Stimulated activated naive B cell treated with anti-CD40 and anti-IgM and Interleukin-4, amounts not matched to agents 10 μg/mL and 1 μg/mL and 100 μg/mL, for 72 hours (primary cell): ENCODE results near the gene BID.

Source experiments
- ATAC-seq, 2 donors: fragments of 150-1000 bp; cut with Tn5 transposase; replicated peaks; 2 replicates each; pipeline ENCODE4 v1.10.0; 2021; ENCODE audit warnings: moderate library complexity in 1 of 2
- DNase-seq: peaks from one replicate; pipeline ENCODE4 v3.0.0; 2021
- H3K27ac Mint-ChIP-seq: one replicate; pipeline ENCODE4 v1.8.0; 2022; ENCODE audit warnings: mild to moderate bottlenecking, mixed read lengths
- H3K27me3 Mint-ChIP-seq, 2 donors: one replicate each; pipeline ENCODE4 v1.8.0; 2022; ENCODE audit warnings: mixed read lengths in 2 of 2
- H3K36me3 Mint-ChIP-seq, 2 donors: one replicate each; pipeline ENCODE4 v1.8.0; 2022; ENCODE audit warnings: mixed read lengths in 2 of 2, mild to moderate bottlenecking in 1 of 2
- H3K4me1 Mint-ChIP-seq, 2 donors: one replicate each; pipeline ENCODE4 v1.8.0; 2022; ENCODE audit warnings: mixed read lengths in 2 of 2, mild to moderate bottlenecking in 1 of 2
- H3K4me3 Mint-ChIP-seq, 2 donors: one replicate each; pipeline ENCODE4 v1.8.0; 2022; ENCODE audit warnings: mild to moderate bottlenecking in 2 of 2, mixed read lengths in 2 of 2, moderate library complexity in 1 of 2
- H3K9me3 Mint-ChIP-seq, 2 donors: one replicate each; pipeline ENCODE4 v1.8.0; 2022; ENCODE audit warnings: mixed read lengths in 2 of 2, mild to moderate bottlenecking in 1 of 2

BID gene

DNA sequence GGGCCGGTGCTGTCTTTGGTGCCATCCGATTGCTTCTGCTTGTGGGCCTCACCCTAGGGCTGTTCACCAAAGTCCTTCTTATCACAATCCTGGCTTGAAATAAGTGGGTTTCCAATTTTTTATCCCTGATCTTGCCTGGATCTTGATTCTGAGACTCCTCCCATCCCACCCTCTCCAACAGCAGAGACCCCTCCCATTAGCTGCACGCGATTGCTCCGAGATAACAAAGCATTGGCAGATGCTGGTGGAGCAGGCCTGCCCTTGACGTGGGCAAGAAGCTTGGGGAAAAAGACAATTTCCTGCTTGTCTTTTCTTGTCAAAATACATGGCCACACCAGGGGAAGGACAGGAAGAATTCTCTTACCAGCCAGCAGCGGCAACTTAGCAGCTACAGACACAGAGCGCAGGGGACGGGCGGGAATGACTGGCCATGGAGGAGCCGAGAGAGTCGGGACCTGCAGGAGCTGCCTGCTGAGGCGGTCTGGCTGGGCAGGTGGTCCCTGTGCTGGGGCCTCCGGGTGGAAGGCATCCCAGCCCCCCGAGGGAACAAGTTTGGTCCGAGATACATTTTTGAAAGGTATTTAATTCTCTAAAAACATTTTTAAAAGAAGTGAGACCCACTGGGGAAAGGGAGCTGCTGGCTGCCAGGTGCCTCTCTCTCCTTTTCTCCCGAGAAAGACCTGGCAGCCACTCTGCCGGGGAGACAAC, 9.7 kb upstream of the BID start:
- no peaks in the 10 kb centered on the region for H3K9me3 Mint-ChIP-seq
- H3K27me3 Mint-ChIP-seq = no peaks in the 10 kb centered on the region
- peaks cover 19 to 56% of the 10 kb centered on the region in 2 donors for H3K36me3 Mint-ChIP-seq
- DNase-seq = no peak
- H3K4me3 Mint-ChIP-seq = peak overlapping the region in 1 of 2 donors; percentile 41
- H3K4me1 Mint-ChIP-seq = peaks cover 50 to 70% of the 10 kb centered on the region in 2 donors
- H3K27ac Mint-ChIP-seq = peak overlapping the region; percentile 84
- no peak for ATAC-seq

GRCh38 chr22:17783312-17783711, 9.0 kb upstream of the BID start:
- H3K27ac Mint-ChIP-seq = peak overlapping the region; percentile 99
- no peaks in the 10 kb centered on the region for H3K9me3 Mint-ChIP-seq
- peak overlapping the region in 1 of 2 donors; percentile 41 for H3K4me3 Mint-ChIP-seq
- H3K36me3 Mint-ChIP-seq = peaks cover 21 to 56% of the 10 kb centered on the region in 2 donors
- H3K27me3 Mint-ChIP-seq = no peaks in the 10 kb centered on the region
- ATAC-seq (no peak), DNase-seq (no peak)
- peaks cover 53 to 77% of the 10 kb centered on the region in 2 donors for H3K4me1 Mint-ChIP-seq

DNA sequence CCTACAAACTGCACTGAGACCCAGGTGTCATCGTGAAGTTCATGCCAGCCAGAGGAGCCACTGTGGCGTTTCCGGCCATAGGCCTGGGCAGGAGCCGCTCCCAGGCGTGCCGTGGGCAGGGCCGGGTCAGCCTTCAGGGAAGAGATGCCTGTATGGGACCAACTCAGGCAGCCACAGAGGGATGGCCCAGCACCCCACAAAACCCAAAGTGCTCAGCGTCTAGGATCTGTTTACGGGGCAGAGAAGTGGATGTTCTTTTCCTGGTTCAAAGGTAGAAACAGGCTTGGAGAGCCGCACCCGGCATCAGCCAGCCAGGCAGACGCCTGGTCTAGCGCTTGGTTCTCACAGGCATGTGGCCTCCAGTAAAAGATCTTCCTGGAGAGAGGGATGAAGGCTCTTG, 8.4 kb upstream of the BID start:
- Mint-ChIP-seq H3K4me1 (peaks cover 55 to 84% of the 10 kb centered on the region in 2 donors), H3K36me3 (peaks cover 21 to 54% of the 10 kb centered on the region in 2 donors), H3K9me3 (no peaks in the 10 kb centered on the region), H3K27ac (peak overlapping the region; percentile 99), H3K27me3 (no peaks in the 10 kb centered on the region), H3K4me3 (peak overlapping the region in 1 of 2 donors; percentile 94)
- no peak for ATAC-seq
- no peak for DNase-seq

DNA sequence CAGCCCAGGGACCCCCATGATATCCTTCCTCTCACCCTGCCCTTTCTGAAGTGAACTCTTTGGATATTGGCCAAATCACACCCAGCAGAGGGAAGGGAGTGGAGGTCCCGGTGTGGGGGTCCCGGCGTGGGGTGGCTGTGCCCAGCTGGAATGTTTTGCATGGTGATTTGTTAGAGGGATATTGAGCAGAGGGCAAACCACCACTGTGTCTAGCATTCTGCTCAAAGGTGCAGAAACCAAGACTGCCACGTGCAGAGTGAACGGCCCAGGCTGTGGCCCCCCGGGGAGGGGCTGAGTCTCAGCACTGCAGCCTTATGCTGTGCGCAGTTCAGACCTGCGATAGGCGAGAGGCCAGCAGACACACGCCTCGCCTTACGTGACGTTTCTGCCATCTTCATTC, 7.9 kb upstream of the BID start:
- Mint-ChIP-seq H3K4me1 (peaks cover 59 to 87% of the 10 kb centered on the region in 2 donors), H3K9me3 (no peaks in the 10 kb centered on the region), H3K36me3 (peaks cover 21 to 56% of the 10 kb centered on the region in 2 donors), H3K27me3 (no peaks in the 10 kb centered on the region), H3K27ac (peak overlapping the region; percentile 99), H3K4me3 (peak overlapping the region; percentile 91 to 94)
- ATAC-seq = no peak
- no peak for DNase-seq

DNA sequence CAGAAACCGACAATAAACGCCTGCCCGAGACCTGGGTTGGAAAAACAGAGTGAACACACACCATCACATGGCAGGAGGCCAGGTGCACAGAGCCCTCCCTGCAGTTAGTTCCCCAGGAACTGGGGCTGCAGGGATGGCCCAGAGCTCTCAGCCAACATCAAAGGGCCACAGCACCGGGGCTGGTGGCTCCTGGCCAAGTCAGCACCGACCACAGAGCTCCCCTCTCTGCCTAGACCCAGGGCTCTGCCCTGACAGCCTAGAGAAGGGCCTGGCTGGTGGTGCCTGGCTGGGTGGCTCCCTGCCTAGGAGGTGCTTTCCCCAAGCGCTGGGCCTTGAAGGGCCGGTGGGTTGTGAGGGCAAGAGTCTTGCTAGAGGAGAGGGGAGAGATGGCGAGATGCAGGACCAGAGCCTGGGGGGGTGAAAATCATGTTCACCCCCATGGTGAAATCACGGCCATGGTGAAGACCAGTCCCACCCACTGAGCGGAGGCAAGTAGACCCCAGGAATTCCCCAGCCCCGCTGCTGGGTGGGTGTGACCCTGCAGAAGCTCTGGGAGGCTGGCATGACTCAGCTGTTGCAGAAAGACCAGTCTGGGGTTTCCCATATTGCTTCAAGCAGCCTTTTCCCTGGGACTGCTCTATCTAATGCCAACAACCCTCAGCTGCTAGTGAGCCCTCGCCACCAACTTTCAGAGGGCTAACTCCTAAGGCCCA, 7.2 kb upstream of the BID start:
- H3K4me3 Mint-ChIP-seq = peak overlapping the region; percentile 91 to 94
- H3K36me3 Mint-ChIP-seq = peaks cover 21 to 50% of the 10 kb centered on the region in 2 donors
- ATAC-seq (peak; percentile 76 to 79), DNase-seq (peak; percentile 85)
- H3K9me3 Mint-ChIP-seq = no peaks in the 10 kb centered on the region
- no peaks in the 10 kb centered on the region for H3K27me3 Mint-ChIP-seq
- H3K27ac Mint-ChIP-seq = peak overlapping the region; percentile 99
- peaks cover 56 to 83% of the 10 kb centered on the region in 2 donors for H3K4me1 Mint-ChIP-seq

GRCh38 chr22:17780741-17781318, 6.6 kb upstream of the BID start:
- Mint-ChIP-seq H3K9me3 (no peaks in the 10 kb centered on the region), H3K4me3 (peak overlapping the region; percentile 91 to 94), H3K4me1 (peaks cover 58 to 83% of the 10 kb centered on the region in 2 donors), H3K27me3 (no peaks in the 10 kb centered on the region), H3K27ac (peak overlapping the region; percentile 99), H3K36me3 (peaks cover 21 to 47% of the 10 kb centered on the region in 2 donors)
- DNase-seq (no peak), ATAC-seq (peak; percentile 0)

- ATAC-seq = no peak
- Mint-ChIP-seq H3K4me3 (peak overlapping the region; percentile 91 to 94), H3K27ac (peak overlapping the region; percentile 99)
Observed at GRCh38 chr22:17780116-17780740, 6.0 kb upstream of the BID start.

GRCh38 chr22:17779286-17780115, 5.2 kb upstream of the BID start:
- H3K4me3 Mint-ChIP-seq = peak overlapping the region; percentile 91 to 94
- peaks cover 62 to 89% of the 10 kb centered on the region in 2 donors for H3K4me1 Mint-ChIP-seq
- no peaks in the 10 kb centered on the region for H3K27me3 Mint-ChIP-seq
- ATAC-seq = peak in 1 of 2 donors; percentile 3
- no peaks in the 10 kb centered on the region for H3K9me3 Mint-ChIP-seq
- no peak for DNase-seq
- peaks cover 21 to 45% of the 10 kb centered on the region in 2 donors for H3K36me3 Mint-ChIP-seq
- peak overlapping the region; percentile 99 for H3K27ac Mint-ChIP-seq

More at GRCh38 chr22:17780116-17780740, 6.0 kb upstream of the BID start:
- Mint-ChIP-seq H3K36me3 (peaks cover 21 to 45% of the 10 kb centered on the region in 2 donors), H3K27me3 (no peaks in the 10 kb centered on the region), H3K4me1 (peaks cover 60 to 85% of the 10 kb centered on the region in 2 donors), H3K9me3 (no peaks in the 10 kb centered on the region)
- DNase-seq = no peak

GRCh38 chr22:17778412-17778976, 4.2 kb upstream of the BID start:
- H3K9me3 Mint-ChIP-seq = no peaks in the 10 kb centered on the region
- H3K27me3 Mint-ChIP-seq = no peaks in the 10 kb centered on the region
- ATAC-seq (no peak), DNase-seq (no peak)
- H3K36me3 Mint-ChIP-seq = peaks cover 17 to 46% of the 10 kb centered on the region in 2 donors
- peaks cover 63 to 84% of the 10 kb centered on the region in 2 donors for H3K4me1 Mint-ChIP-seq
- H3K27ac Mint-ChIP-seq = peak overlapping the region; percentile 99
- peak overlapping the region; percentile 91 to 94 for H3K4me3 Mint-ChIP-seq

DNA sequence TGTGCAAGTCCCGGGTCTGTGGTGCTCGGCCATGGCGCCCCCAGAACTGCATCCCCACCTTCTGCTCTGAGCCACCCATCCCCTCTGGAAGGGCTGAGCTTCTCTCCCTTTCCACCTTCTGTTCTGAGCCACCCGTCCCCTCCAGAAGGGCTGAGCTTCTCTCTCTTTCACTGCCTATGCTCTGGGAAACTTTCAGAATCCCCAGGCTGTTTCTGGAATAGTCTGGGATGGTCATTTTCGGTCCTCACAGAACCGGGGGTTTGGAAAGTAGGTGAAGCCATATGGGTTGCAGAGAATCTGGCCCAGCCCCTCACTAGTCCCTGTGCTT, 3.4 kb upstream of the BID start:
- Mint-ChIP-seq H3K4me1 (peaks cover 63 to 84% of the 10 kb centered on the region in 2 donors), H3K36me3 (peaks cover 23 to 49% of the 10 kb centered on the region in 2 donors), H3K9me3 (no peaks in the 10 kb centered on the region), H3K27me3 (no peaks in the 10 kb centered on the region), H3K27ac (peak overlapping the region; percentile 99), H3K4me3 (peak overlapping the region; percentile 91 to 94)
- no peak for DNase-seq
- no peak for ATAC-seq

GRCh38 chr22:17777005-17777716, 2.9 kb upstream of the BID start:
- H3K9me3 Mint-ChIP-seq = no peaks in the 10 kb centered on the region
- peak overlapping the region; percentile 99 for H3K27ac Mint-ChIP-seq
- H3K36me3 Mint-ChIP-seq = peaks cover 23 to 49% of the 10 kb centered on the region in 2 donors
- no peaks in the 10 kb centered on the region for H3K27me3 Mint-ChIP-seq
- peak; percentile 80 for DNase-seq
- peak; percentile 28 to 37 for ATAC-seq
- H3K4me3 Mint-ChIP-seq = peak overlapping the region; percentile 91 to 94
- peaks cover 59 to 84% of the 10 kb centered on the region in 2 donors for H3K4me1 Mint-ChIP-seq

DNA sequence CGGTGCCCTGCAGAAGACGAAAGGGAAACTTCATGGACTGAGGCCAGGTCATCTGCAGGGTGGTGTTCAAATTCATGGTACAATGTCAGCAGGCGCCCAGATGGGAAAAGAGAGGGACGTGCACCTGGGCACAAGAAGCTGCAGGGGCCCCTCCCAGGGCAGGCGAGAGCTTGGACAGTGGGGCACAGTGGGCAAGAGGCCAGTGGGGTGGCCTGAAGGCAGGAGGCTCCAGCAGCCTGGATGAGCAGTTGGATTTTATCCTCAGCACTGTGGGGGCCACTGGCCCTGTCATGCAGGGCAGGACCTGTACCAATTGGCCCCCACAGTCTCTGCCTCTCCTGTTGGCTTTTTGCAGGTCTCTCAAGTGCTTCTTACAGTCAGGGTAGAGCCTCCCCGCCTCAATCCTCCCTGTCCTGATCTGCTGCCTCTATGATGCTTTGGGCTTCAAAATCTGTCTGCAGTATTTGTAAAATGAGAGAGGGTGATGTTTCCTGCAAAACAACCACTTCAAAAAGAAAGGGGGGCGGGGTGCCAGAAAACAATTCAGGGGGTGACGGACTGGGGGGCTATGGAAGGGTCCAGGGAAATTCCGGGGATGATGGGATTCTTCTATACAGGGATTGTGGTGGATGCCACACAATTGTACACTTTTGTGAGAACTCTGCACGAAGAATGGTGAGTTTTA, 1.7 kb upstream of the BID start:
- H3K9me3 Mint-ChIP-seq = no peaks in the 10 kb centered on the region
- ATAC-seq (no peak), DNase-seq (no peak)
- peaks cover 57 to 84% of the 10 kb centered on the region in 2 donors for H3K4me1 Mint-ChIP-seq
- no peaks in the 10 kb centered on the region for H3K27me3 Mint-ChIP-seq
- peaks cover 33 to 58% of the 10 kb centered on the region in 2 donors for H3K36me3 Mint-ChIP-seq
- peak overlapping the region; percentile 69 to 94 for H3K4me3 Mint-ChIP-seq
- H3K27ac Mint-ChIP-seq = peak overlapping the region; percentile 99
